ENCODE measurements around the gene PHOX2A. TPM values are rescaled to one million over a fixed set of nuclear protein-coding genes. Genes with fewer than 3 reads are reported as not detected.
A peak's percentile ranks its signal among the peaks of the same experiment; 100 is the strongest.

Gene PHOX2A
- total RNA-seq, 3 donors from 2014 or later (not counting 1 experiment from before 2014, with no cell fraction given), result not detected

- H3K9me3 Mint-ChIP-seq, result no peaks in the 10 kb centered on the region
- H3K4me1 ChIP-seq (ENCODE audit: control insufficient read depth, insufficient read depth, low read length), result peaks cover 21% of the 10 kb centered on the region
- DNase-seq, result no peak
- H3K36me3 Mint-ChIP-seq, result no peaks in the 10 kb centered on the region
- no peak overlapping the region for H3K27ac ChIP-seq (ENCODE audit: low read length)
- H3K27me3 ChIP-seq (ENCODE audit: control insufficient read depth, insufficient read depth, low read length), result peaks cover 15% of the 10 kb centered on the region
- H3K4me3 ChIP-seq (ENCODE audit: low read length), result no peak overlapping the region
- peaks cover 11 to 15% of the 10 kb centered on the region in 2 donors for H3K27me3 Mint-ChIP-seq (ENCODE audit: low read depth in 2 of 2)
- no peaks in the 10 kb centered on the region for H3K9me3 ChIP-seq (ENCODE audit: control insufficient read depth, insufficient read depth, low read length)
- no peak for ATAC-seq
- WGBS (ENCODE audit: insufficient coverage), result 84% methylated on average over 4 of the region's 4 CpGs
- no peak for TF ChIP-seq CTCF (IDR thresholded peaks at IDR 0.05)
- no peak overlapping the region for H3K4me3 Mint-ChIP-seq
- peaks cover 51% of the 10 kb centered on the region for H3K36me3 ChIP-seq (ENCODE audit: control insufficient read depth, insufficient read depth, low read length)
- no peak overlapping the region for H3K27ac Mint-ChIP-seq
- intact Hi-C loops (cut with micrococcal nuclease), result no loop called here
- peaks cover 18 to 41% of the 10 kb centered on the region in 2 donors for H3K4me1 Mint-ChIP-seq
Measured at GRCh38 chr11:72236083-72236697, 7.8 kb downstream of the PHOX2A start.

- no peak for TF ChIP-seq CTCF (IDR thresholded peaks at IDR 0.05)
- H3K9me3 Mint-ChIP-seq, result no peaks in the 10 kb centered on the region
- H3K27me3 Mint-ChIP-seq (ENCODE audit: low read depth in 2 of 2), result peaks cover 4 to 9% of the 10 kb centered on the region in 2 donors
- Histone ChIP-seq H3K9me3 (ENCODE audit: control insufficient read depth, insufficient read depth, low read length) (no peaks in the 10 kb centered on the region), H3K4me3 (ENCODE audit: low read length) (no peak overlapping the region), H3K27me3 (ENCODE audit: control insufficient read depth, insufficient read depth, low read length) (peaks cover 10% of the 10 kb centered on the region), H3K27ac (ENCODE audit: low read length) (no peak overlapping the region), H3K36me3 (ENCODE audit: control insufficient read depth, insufficient read depth, low read length) (peaks cover 58% of the 10 kb centered on the region), H3K4me1 (ENCODE audit: control insufficient read depth, insufficient read depth, low read length) (peaks cover 15% of the 10 kb centered on the region)
- peaks cover 13 to 35% of the 10 kb centered on the region in 2 donors for H3K4me1 Mint-ChIP-seq
- H3K27ac Mint-ChIP-seq, result no peak overlapping the region
- H3K4me3 Mint-ChIP-seq, result no peak overlapping the region
- ATAC-seq (no peak), DNase-seq (no peak)
- intact Hi-C loops (cut with micrococcal nuclease), result no loop called here
- 94% methylated on average over 16 of the region's 17 CpGs for WGBS (ENCODE audit: insufficient coverage)
- H3K36me3 Mint-ChIP-seq, result no peaks in the 10 kb centered on the region
Measured at GRCh38 chr11:72235351-72236057, 8.5 kb downstream of the PHOX2A start.

GRCh38 chr11:72234920-72235319 is 9.1 kb downstream of the PHOX2A start:
- H3K27me3 ChIP-seq (ENCODE audit: control insufficient read depth, insufficient read depth, low read length), result peaks cover 5% of the 10 kb centered on the region
- H3K4me1 ChIP-seq (ENCODE audit: control insufficient read depth, insufficient read depth, low read length), result peaks cover 10% of the 10 kb centered on the region
- no peaks in the 10 kb centered on the region for H3K9me3 Mint-ChIP-seq
- ATAC-seq (no peak), DNase-seq (no peak)
- H3K36me3 Mint-ChIP-seq, result no peaks in the 10 kb centered on the region
- 98% methylated on average over 4 of the region's 4 CpGs for WGBS (ENCODE audit: insufficient coverage)
- intact Hi-C loops (cut with micrococcal nuclease), result no loop called here
- no peak overlapping the region for H3K4me3 Mint-ChIP-seq
- no peaks in the 10 kb centered on the region for H3K9me3 ChIP-seq (ENCODE audit: control insufficient read depth, insufficient read depth, low read length)
- H3K27ac Mint-ChIP-seq, result peak overlapping the region in 1 of 2 donors; percentile 19
- TF ChIP-seq CTCF (IDR thresholded peaks at IDR 0.05), result no peak
- H3K4me1 Mint-ChIP-seq, result peaks cover 9 to 30% of the 10 kb centered on the region in 2 donors
- peaks cover 0 to 6% of the 10 kb centered on the region in 2 donors for H3K27me3 Mint-ChIP-seq (ENCODE audit: low read depth in 2 of 2)
- no peak overlapping the region for H3K27ac ChIP-seq (ENCODE audit: low read length)
- H3K4me3 ChIP-seq (ENCODE audit: low read length), result no peak overlapping the region
- H3K36me3 ChIP-seq (ENCODE audit: control insufficient read depth, insufficient read depth, low read length), result peaks cover 64% of the 10 kb centered on the region

Measured in natural killer cell (primary cell).